Activated effector memory CD4-positive, alpha-beta T cell treated with Interleukin-2 at 50 U/mL for 16 hours (primary cell): ENCODE results near the gene ZNF579.

Source experiments
- DNase-seq: peaks from one replicate; pipeline ENCODE4 v3.0.0-alpha.2; 2020

ZNF579 gene

GRCh38 chr19:55580628-55581144 lies at the start of gene ZNF579:
TSS of gene ZNF579 (minus strand) at chr19:55580848. CDS start at chr19:55579639, 1,209 bp downstream.
- DNase-seq, result peak; percentile 62

- DNase-seq, result peak; percentile 39
Measured at GRCh38 chr19:55626350-55626749, 45.7 kb upstream of the ZNF579 start.

GRCh38 chr19:55625004-55625326 lies 44.3 kb upstream of the ZNF579 start:
- no peak for DNase-seq

- peak; percentile 86 for DNase-seq
Measured at GRCh38 chr19:55624109-55625003, 43.7 kb upstream of the ZNF579 start, which contains the start of gene ZNF784. TSS of gene ZNF784 (minus strand) at chr19:55624566. CDS start at chr19:55624561, 5 bp downstream.

- no peak for DNase-seq
Measured at GRCh38 chr19:55623561-55623960, 42.9 kb upstream of the ZNF579 start.

GRCh38 chr19:55623130-55623529 lies 42.5 kb upstream of the ZNF579 start:
- DNase-seq, result no peak

GRCh38 chr19:55622242-55622969 lies 41.8 kb upstream of the ZNF579 start:
- no peak for DNase-seq

GRCh38 chr19:55621673-55622231 lies 41.1 kb upstream of the ZNF579 start:
- no peak for DNase-seq

- no peak for DNase-seq
Measured at GRCh38 chr19:55621205-55621672, 40.6 kb upstream of the ZNF579 start.

- no peak for DNase-seq
Measured at GRCh38 chr19:55620410-55621204, 40.0 kb upstream of the ZNF579 start.

- no peak for DNase-seq
Measured at GRCh38 chr19:55619286-55619685, 38.6 kb upstream of the ZNF579 start.

GRCh38 chr19:55618426-55618825 lies 37.8 kb upstream of the ZNF579 start:
- DNase-seq, result no peak

- no peak for DNase-seq
Measured at GRCh38 chr19:55617426-55617825, 36.8 kb upstream of the ZNF579 start.

GRCh38 chr19:55616395-55616875 lies 35.8 kb upstream of the ZNF579 start:
- no peak for DNase-seq

GRCh38 chr19:55615543-55616394 lies 35.1 kb upstream of the ZNF579 start:
- no peak for DNase-seq

- DNase-seq, result no peak
Measured at GRCh38 chr19:55614711-55615542, 34.3 kb upstream of the ZNF579 start.

- DNase-seq, result no peak
Measured at GRCh38 chr19:55613930-55614710, 33.5 kb upstream of the ZNF579 start.

- no peak for DNase-seq
Measured at GRCh38 chr19:55613396-55613795, 32.7 kb upstream of the ZNF579 start.

- DNase-seq, result no peak
Measured at GRCh38 chr19:55611983-55612645, 31.5 kb upstream of the ZNF579 start.
